HS-5 (cell line): ENCODE results near the gene BABAM2.

Source experiments
- DNase-seq: peaks from one replicate; pipeline ENCODE4 v3.0.0-alpha.2; 2012; ENCODE audit warnings: low read depth

BABAM2 gene

GRCh38 chr2:28346587-28346986 is 456.1 kb downstream of the BABAM2 start:
- DNase-seq: no peak

- DNase-seq: no peak
These were observed 456.7 kb downstream of the BABAM2 start for GRCh38 chr2:28347193-28347592.

GRCh38 chr2:28347596-28347995 is 457.1 kb downstream of the BABAM2 start:
- no peak for DNase-seq

GRCh38 chr2:28348149-28348567 is 457.6 kb downstream of the BABAM2 start:
- no peak for DNase-seq

- no peak for DNase-seq
These were observed 458.4 kb downstream of the BABAM2 start for GRCh38 chr2:28348921-28349320.

- no peak for DNase-seq
These were observed 459.1 kb downstream of the BABAM2 start for GRCh38 chr2:28349546-28350165.

GRCh38 chr2:28350196-28350595 is 459.7 kb downstream of the BABAM2 start:
- no peak for DNase-seq

- no peak for DNase-seq
These were observed 460.3 kb downstream of the BABAM2 start for GRCh38 chr2:28350791-28351285.

- no peak for DNase-seq
These were observed 461.1 kb downstream of the BABAM2 start for GRCh38 chr2:28351621-28352020.

- DNase-seq: no peak
These were observed 461.6 kb downstream of the BABAM2 start for GRCh38 chr2:28352104-28352503.

GRCh38 chr2:28352610-28353195 is 462.2 kb downstream of the BABAM2 start:
- DNase-seq: no peak

- DNase-seq: no peak
These were observed 464.5 kb downstream of the BABAM2 start for GRCh38 chr2:28354920-28355520.

GRCh38 chr2:28355521-28356094 is 465.1 kb downstream of the BABAM2 start:
- DNase-seq: no peak

GRCh38 chr2:28356095-28356911 is 465.8 kb downstream of the BABAM2 start:
- DNase-seq: no peak

- DNase-seq: no peak
These were observed 466.5 kb downstream of the BABAM2 start for GRCh38 chr2:28357055-28357454.

- DNase-seq: no peak
These were observed 467.6 kb downstream of the BABAM2 start for GRCh38 chr2:28357948-28358667.

- DNase-seq: no peak
These were observed 468.2 kb downstream of the BABAM2 start for GRCh38 chr2:28358668-28359201.

- no peak for DNase-seq
These were observed 468.9 kb downstream of the BABAM2 start for GRCh38 chr2:28359222-28360057.

GRCh38 chr2:28360058-28360717 is 469.7 kb downstream of the BABAM2 start:
- no peak for DNase-seq
